HCT116 (cell line): ENCODE results near the gene CDH4.

Experiments
- EZH2 ChIP-seq: fragments of 200-600 bp; sonication (generic); IDR thresholded peaks from 2 replicates; pipeline ENCODE4 v1.6.1; 2017; ENCODE audit warnings: antibody characterized with exemption, mixed run types
- POLR2AphosphoS5 ChIP-seq: IDR thresholded peaks from 2 replicates; pipeline ENCODE4 v1.6.1; 2011; ENCODE audit warnings: mild to moderate bottlenecking, low read depth, low read length, moderate library complexity
- REST ChIP-seq: IDR thresholded peaks from 2 replicates; pipeline ENCODE4 v1.6.1; 2012; ENCODE audit warnings: low read depth

DNA sequence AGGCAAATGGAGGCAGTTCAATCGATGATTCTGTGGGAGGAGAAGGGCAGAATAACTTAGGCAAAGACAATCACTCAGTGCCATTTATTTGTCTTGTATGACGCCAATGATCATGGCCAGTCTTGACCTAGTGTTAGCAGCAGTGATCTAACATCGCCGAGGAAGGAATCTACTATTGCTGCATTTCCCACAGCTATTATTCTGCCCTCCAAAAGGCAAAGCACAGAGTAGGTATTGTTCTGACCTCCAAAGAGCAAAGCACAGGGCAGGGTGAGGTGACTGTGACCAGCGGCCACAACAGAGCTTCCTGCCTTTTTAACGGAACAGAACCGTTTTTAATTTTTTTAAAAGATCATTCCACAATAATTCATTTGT, 235.9 kb downstream of the CDH4 start:
- TF ChIP-seq EZH2 (no peak), POLR2AphosphoS5 (no peak), REST (no peak)
